ENCODE measurements around the gene MYLK2. TPM values are rescaled to one million over a fixed set of nuclear protein-coding genes. Genes with fewer than 3 reads are reported as not detected.

MYLK2 gene
- total and polyA plus RNA-seq, 8 donors: 1.8 to 10.8 (median 4.3) TPM

DNA sequence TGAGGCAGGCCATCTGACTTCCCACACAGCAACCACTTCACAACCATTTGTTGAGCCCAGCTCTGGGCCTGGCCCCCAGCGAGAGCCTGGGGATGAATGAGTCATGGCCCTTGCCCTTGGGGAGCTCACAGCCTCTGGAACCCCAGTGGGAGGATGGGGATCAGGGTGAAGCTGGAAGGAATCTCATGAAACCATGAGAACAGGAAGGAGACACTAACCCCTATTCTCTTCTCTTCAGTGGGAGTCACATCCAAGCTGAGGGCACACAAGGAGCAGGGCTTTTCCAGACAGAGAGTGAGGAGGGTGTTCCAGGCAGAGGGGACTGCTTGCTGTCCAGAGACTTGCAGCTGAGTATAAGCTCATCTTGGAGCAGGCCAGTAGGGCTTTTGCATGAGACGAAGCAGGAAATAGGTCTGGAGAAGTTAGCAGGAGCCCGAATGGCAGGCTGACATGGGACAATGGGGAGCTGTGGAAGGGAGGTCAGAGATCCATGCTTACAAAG lies 18.8 kb downstream of the MYLK2 start:
- no peaks in the 10 kb centered on the region for H3K9me3 ChIP-seq
- intact Hi-C loops (cut with DNase I): no loop called here
- DNase-seq (no peak), FAIRE-seq (no peak), ATAC-seq (no peak)
- no peak overlapping the region for H3K4me3 ChIP-seq
- no peak for TF ChIP-seq CTCF (IDR thresholded peaks at IDR 0.05)
- no peak overlapping the region for H3K27ac ChIP-seq
- H3K4me1 ChIP-seq: no peaks in the 10 kb centered on the region
- no peaks in the 10 kb centered on the region for H3K27me3 ChIP-seq
- H3K36me3 ChIP-seq: no peaks in the 10 kb centered on the region
- 65 to 68% methylated on average over 3 of the region's 3 CpGs for WGBS, 2 donors

GRCh38 chr20:31838646-31839292 lies 19.6 kb downstream of the MYLK2 start:
- H3K4me1 ChIP-seq: no peaks in the 10 kb centered on the region
- FAIRE-seq (no peak), DNase-seq (no peak), ATAC-seq (no peak)
- no peak for TF ChIP-seq CTCF (IDR thresholded peaks at IDR 0.05)
- H3K27ac ChIP-seq: no peak overlapping the region
- no peak overlapping the region for H3K4me3 ChIP-seq
- H3K36me3 ChIP-seq: no peaks in the 10 kb centered on the region
- no peaks in the 10 kb centered on the region for H3K9me3 ChIP-seq
- H3K27me3 ChIP-seq: no peaks in the 10 kb centered on the region
- intact Hi-C loops (cut with DNase I): no loop called here
- WGBS, 2 donors: 62 to 73% methylated on average over 9 of the region's 9 CpGs

DNA sequence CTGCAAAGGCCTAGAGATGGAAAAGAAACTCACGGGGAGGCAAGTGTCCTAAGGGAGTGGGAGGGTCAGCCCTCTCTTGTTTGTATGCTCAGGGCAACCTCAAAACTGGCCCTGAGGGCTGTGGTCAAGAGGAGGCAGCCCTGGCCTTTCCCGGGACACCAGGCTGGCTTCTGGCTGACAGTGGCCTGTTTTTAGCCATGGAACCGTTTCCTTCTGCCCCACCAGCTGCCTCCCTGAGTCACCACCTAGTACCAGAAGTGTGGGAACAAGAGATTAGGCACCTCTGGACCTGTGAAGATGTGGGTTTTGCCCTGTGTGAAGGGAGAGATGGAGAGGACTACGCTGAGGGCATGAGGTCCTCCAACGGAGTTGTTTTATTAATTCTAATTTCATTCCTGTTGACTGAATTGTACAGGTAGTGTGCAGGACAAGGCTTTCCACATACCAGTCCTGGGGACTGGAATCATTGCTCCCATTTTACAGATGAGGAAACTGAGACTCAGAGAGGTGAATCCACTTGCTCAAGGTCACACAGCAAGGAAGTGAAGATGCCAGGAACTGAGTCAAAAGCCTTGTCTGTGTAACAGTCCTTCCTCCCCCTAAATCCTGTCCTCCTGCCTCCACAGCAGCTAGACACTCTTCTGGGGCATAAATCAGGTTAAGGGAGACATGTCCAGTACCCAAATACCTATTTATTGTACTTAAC lies 20.8 kb downstream of the MYLK2 start:
- intact Hi-C loops (cut with DNase I): loop anchor here in 1 of 3 donors (10.0 kb wide), 1 partner anchor 185 kb away; no protein-coding TSS in a partner anchor
- no peak for TF ChIP-seq CTCF (IDR thresholded peaks at IDR 0.05)
- ATAC-seq (no peak), DNase-seq (peak in 1 of 6 donors; percentile 8), FAIRE-seq (no peak)
- Histone ChIP-seq H3K27ac (no peak overlapping the region), H3K4me1 (no peaks in the 10 kb centered on the region), H3K27me3 (no peaks in the 10 kb centered on the region), H3K4me3 (no peak overlapping the region), H3K36me3 (no peaks in the 10 kb centered on the region), H3K9me3 (no peaks in the 10 kb centered on the region)
- WGBS, 2 donors: 56 to 65% methylated on average over 5 of the region's 5 CpGs

GRCh38 chr20:31840906-31841816 lies 22.0 kb downstream of the MYLK2 start:
- Histone ChIP-seq H3K9me3 (no peaks in the 10 kb centered on the region), H3K36me3 (no peaks in the 10 kb centered on the region), H3K27ac (no peak overlapping the region), H3K4me3 (no peak overlapping the region), H3K4me1 (no peaks in the 10 kb centered on the region), H3K27me3 (no peaks in the 10 kb centered on the region)
- ATAC-seq: no peak
- intact Hi-C loops (cut with DNase I): loop anchor here in 1 of 3 donors (10.0 kb wide), 1 partner anchor 184 kb away; no protein-coding TSS in a partner anchor
- peak in 1 of 6 donors; percentile 44 for DNase-seq
- WGBS, 2 donors: 66 to 78% methylated on average over 14 to 15 of the region's 15 CpGs
- FAIRE-seq: no peak
- no peak for TF ChIP-seq CTCF (IDR thresholded peaks at IDR 0.05)
